GM18870 (cell line): ENCODE data around the gene C9orf72.
"Not testable (repeated sequence)": the region's sequence is repeated elsewhere in the genome, so short reads cannot be mapped to it uniquely, and the experiment has no call there.

Experiments used
- ATAC-seq: cut with Tn5 transposase; IDR thresholded peaks from one replicate; pipeline ENCODE4 v1.9.1; 2021; ENCODE audit warnings: moderate library complexity; ENCODE audit not compliant: unreplicated experiment

C9orf72 gene

GRCh38 chr9:27572918-27573633 lies at the start of gene C9orf72:
Gene C9orf72, minus strand, starts transcription at chr9:27573481. Its CDS starts 6,361 bp downstream, at chr9:27567120.
- ATAC-seq = peak; percentile 23

GRCh38 chr9:27622693-27623340 lies 49.5 kb upstream of the C9orf72 start:
- no peak for ATAC-seq

- no peak for ATAC-seq
These were observed 46.5 kb upstream of the C9orf72 start for GRCh38 chr9:27619743-27620142.

GRCh38 chr9:27618066-27618465 lies 44.8 kb upstream of the C9orf72 start:
- no peak for ATAC-seq

- ATAC-seq = no peak
These were observed 41.3 kb upstream of the C9orf72 start for GRCh38 chr9:27614551-27614950.

- ATAC-seq = not testable (repeated sequence)
These were observed 38.8 kb upstream of the C9orf72 start for GRCh38 chr9:27612036-27612435.

- no peak for ATAC-seq
These were observed 37.3 kb upstream of the C9orf72 start for GRCh38 chr9:27610622-27611021.

- no peak for ATAC-seq
These were observed 29.7 kb upstream of the C9orf72 start for GRCh38 chr9:27602954-27603353.

GRCh38 chr9:27602142-27602861 lies 29.0 kb upstream of the C9orf72 start:
- ATAC-seq = no peak

- no peak for ATAC-seq
These were observed 28.1 kb upstream of the C9orf72 start for GRCh38 chr9:27601396-27601795.

- no peak for ATAC-seq
These were observed 27.0 kb upstream of the C9orf72 start for GRCh38 chr9:27600256-27600655.

GRCh38 chr9:27599870-27600238 lies 26.6 kb upstream of the C9orf72 start:
- no peak for ATAC-seq

GRCh38 chr9:27599102-27599869 lies 26.0 kb upstream of the C9orf72 start:
- ATAC-seq = no peak

- no peak for ATAC-seq
These were observed 22.5 kb upstream of the C9orf72 start for GRCh38 chr9:27595733-27596132.

GRCh38 chr9:27591672-27592071 lies 18.4 kb upstream of the C9orf72 start:
- ATAC-seq = no peak

GRCh38 chr9:27591093-27591492 lies 17.8 kb upstream of the C9orf72 start:
- no peak for ATAC-seq

- ATAC-seq = no peak
These were observed 17.4 kb upstream of the C9orf72 start for GRCh38 chr9:27590651-27591050.

- no peak for ATAC-seq
These were observed 16.2 kb upstream of the C9orf72 start for GRCh38 chr9:27589462-27589861.

GRCh38 chr9:27586304-27586703 lies 13.0 kb upstream of the C9orf72 start:
- no peak for ATAC-seq

- no peak for ATAC-seq
These were observed 11.7 kb upstream of the C9orf72 start for GRCh38 chr9:27584931-27585330.

GRCh38 chr9:27582794-27583193 lies 9.5 kb upstream of the C9orf72 start:
- ATAC-seq = no peak
